Measurements from ENCODE around the gene NRCAM.
"Not testable (repeated sequence)": the region's sequence is repeated elsewhere in the genome, so short reads cannot be mapped to it uniquely, and the experiment has no call there.

The NRCAM gene

GRCh38 chr7:108455998-108456677, at the start of gene NRCAM:
Gene NRCAM, minus strand, starts transcription at chr7:108456436. Its CDS starts 216,372 bp downstream, at chr7:108240064.
- H3K36me3 Mint-ChIP-seq (ENCODE audit: low read depth): peaks cover 2% of the 10 kb centered on the region
- H3K4me1 Mint-ChIP-seq (ENCODE audit: low read depth): peaks cover 7% of the 10 kb centered on the region
- H3K9me3 Mint-ChIP-seq: no peaks in the 10 kb centered on the region
- peaks cover 75% of the 10 kb centered on the region for H3K27me3 Mint-ChIP-seq (ENCODE audit: low read depth)
- H3K27ac Mint-ChIP-seq: no peak within 1 kb of the TSS
- DNase-seq (ENCODE audit: low spot score): peak; percentile 24
- peak within 1 kb of the TSS; percentile 54 for H3K4me3 Mint-ChIP-seq

- H3K9me3 Mint-ChIP-seq; H3K27ac Mint-ChIP-seq; H3K27me3 Mint-ChIP-seq (ENCODE audit: low read depth); DNase-seq (ENCODE audit: low spot score); H3K4me1 Mint-ChIP-seq (ENCODE audit: low read depth); H3K4me3 Mint-ChIP-seq: not testable (repeated sequence)
- H3K36me3 Mint-ChIP-seq (ENCODE audit: low read depth): peaks cover 22% of the 10 kb centered on the region
Observed at GRCh38 chr7:108504576-108504975, 48.3 kb upstream of the NRCAM start.

- Mint-ChIP-seq H3K27me3 (ENCODE audit: low read depth) (no peaks in the 10 kb centered on the region), H3K4me3 (no peak overlapping the region), H3K4me1 (ENCODE audit: low read depth) (no peaks in the 10 kb centered on the region), H3K9me3 (no peaks in the 10 kb centered on the region), H3K36me3 (ENCODE audit: low read depth) (peaks cover 22% of the 10 kb centered on the region), H3K27ac (no peak overlapping the region)
- DNase-seq (ENCODE audit: low spot score): no peak
Observed at GRCh38 chr7:108503112-108504026, 47.1 kb upstream of the NRCAM start.

GRCh38 chr7:108499566-108499965, 43.3 kb upstream of the NRCAM start:
- no peak for DNase-seq (ENCODE audit: low spot score)
- Mint-ChIP-seq H3K4me1 (ENCODE audit: low read depth) (no peaks in the 10 kb centered on the region), H3K27ac (no peak overlapping the region), H3K4me3 (no peak overlapping the region), H3K9me3 (no peaks in the 10 kb centered on the region), H3K36me3 (ENCODE audit: low read depth) (peaks cover 25% of the 10 kb centered on the region), H3K27me3 (ENCODE audit: low read depth) (no peaks in the 10 kb centered on the region)

GRCh38 chr7:108498481-108498880, 42.2 kb upstream of the NRCAM start:
- peaks cover 22% of the 10 kb centered on the region for H3K36me3 Mint-ChIP-seq (ENCODE audit: low read depth)

GRCh38 chr7:108497082-108497725, 41.0 kb upstream of the NRCAM start:
- DNase-seq (ENCODE audit: low spot score): peak; percentile 18
- H3K9me3 Mint-ChIP-seq: no peaks in the 10 kb centered on the region
- peaks cover 22% of the 10 kb centered on the region for H3K36me3 Mint-ChIP-seq (ENCODE audit: low read depth)
- no peak overlapping the region for H3K4me3 Mint-ChIP-seq
- no peak overlapping the region for H3K27ac Mint-ChIP-seq
- no peaks in the 10 kb centered on the region for H3K27me3 Mint-ChIP-seq (ENCODE audit: low read depth)
- H3K4me1 Mint-ChIP-seq (ENCODE audit: low read depth): no peaks in the 10 kb centered on the region

More at GRCh38 chr7:108498481-108498880, 42.2 kb upstream of the NRCAM start:
- no peak for DNase-seq (ENCODE audit: low spot score)
- Mint-ChIP-seq H3K9me3 (no peaks in the 10 kb centered on the region), H3K4me1 (ENCODE audit: low read depth) (no peaks in the 10 kb centered on the region), H3K27ac (no peak overlapping the region), H3K27me3 (ENCODE audit: low read depth) (no peaks in the 10 kb centered on the region), H3K4me3 (no peak overlapping the region)

- H3K4me1 Mint-ChIP-seq (ENCODE audit: low read depth): no peaks in the 10 kb centered on the region
- no peak overlapping the region for H3K4me3 Mint-ChIP-seq
- H3K27me3 Mint-ChIP-seq (ENCODE audit: low read depth): no peaks in the 10 kb centered on the region
- H3K9me3 Mint-ChIP-seq: no peaks in the 10 kb centered on the region
- H3K36me3 Mint-ChIP-seq (ENCODE audit: low read depth): peaks cover 13% of the 10 kb centered on the region
- H3K27ac Mint-ChIP-seq: no peak overlapping the region
- DNase-seq (ENCODE audit: low spot score): no peak
Observed at GRCh38 chr7:108492742-108493141, 36.5 kb upstream of the NRCAM start.

- no peak for DNase-seq (ENCODE audit: low spot score)
- Mint-ChIP-seq H3K27ac (no peak overlapping the region), H3K4me1 (ENCODE audit: low read depth) (no peaks in the 10 kb centered on the region), H3K27me3 (ENCODE audit: low read depth) (no peaks in the 10 kb centered on the region), H3K4me3 (no peak overlapping the region), H3K36me3 (ENCODE audit: low read depth) (peaks cover 8% of the 10 kb centered on the region), H3K9me3 (no peaks in the 10 kb centered on the region)
Observed at GRCh38 chr7:108488768-108489538, 32.7 kb upstream of the NRCAM start.

GRCh38 chr7:108487646-108488045, 31.4 kb upstream of the NRCAM start:
- Mint-ChIP-seq H3K4me3 (no peak overlapping the region), H3K9me3 (no peaks in the 10 kb centered on the region), H3K27me3 (ENCODE audit: low read depth) (no peaks in the 10 kb centered on the region), H3K4me1 (ENCODE audit: low read depth) (no peaks in the 10 kb centered on the region), H3K36me3 (ENCODE audit: low read depth) (peaks cover 4% of the 10 kb centered on the region), H3K27ac (no peak overlapping the region)
- DNase-seq (ENCODE audit: low spot score): no peak

GRCh38 chr7:108486291-108486966, 30.2 kb upstream of the NRCAM start:
- Mint-ChIP-seq H3K27me3 (ENCODE audit: low read depth) (no peaks in the 10 kb centered on the region), H3K36me3 (ENCODE audit: low read depth) (peaks cover 4% of the 10 kb centered on the region)

GRCh38 chr7:108484137-108484536, 27.9 kb upstream of the NRCAM start:
- no peak for DNase-seq (ENCODE audit: low spot score)
- Mint-ChIP-seq H3K9me3 (no peaks in the 10 kb centered on the region), H3K27ac (no peak overlapping the region), H3K4me3 (no peak overlapping the region), H3K4me1 (ENCODE audit: low read depth) (no peaks in the 10 kb centered on the region), H3K36me3 (ENCODE audit: low read depth) (peaks cover 4% of the 10 kb centered on the region), H3K27me3 (ENCODE audit: low read depth) (no peaks in the 10 kb centered on the region)

More at GRCh38 chr7:108486291-108486966, 30.2 kb upstream of the NRCAM start:
- Mint-ChIP-seq H3K9me3 (no peaks in the 10 kb centered on the region), H3K4me1 (ENCODE audit: low read depth) (no peaks in the 10 kb centered on the region), H3K27ac (no peak overlapping the region), H3K4me3 (no peak overlapping the region)
- DNase-seq (ENCODE audit: low spot score): no peak

- Mint-ChIP-seq H3K9me3 (no peaks in the 10 kb centered on the region), H3K36me3 (ENCODE audit: low read depth) (peaks cover 18% of the 10 kb centered on the region), H3K27me3 (ENCODE audit: low read depth) (no peaks in the 10 kb centered on the region), H3K27ac (no peak overlapping the region), H3K4me3 (no peak overlapping the region), H3K4me1 (ENCODE audit: low read depth) (no peaks in the 10 kb centered on the region)
- DNase-seq (ENCODE audit: low spot score): no peak
Observed at GRCh38 chr7:108480311-108480710, 24.1 kb upstream of the NRCAM start.

GRCh38 chr7:108479751-108480150, 23.5 kb upstream of the NRCAM start:
- no peaks in the 10 kb centered on the region for H3K9me3 Mint-ChIP-seq
- H3K27ac Mint-ChIP-seq: no peak overlapping the region
- peaks cover 19% of the 10 kb centered on the region for H3K36me3 Mint-ChIP-seq (ENCODE audit: low read depth)
- DNase-seq (ENCODE audit: low spot score): no peak
- H3K4me3 Mint-ChIP-seq: no peak overlapping the region
- H3K4me1 Mint-ChIP-seq (ENCODE audit: low read depth): no peaks in the 10 kb centered on the region
- H3K27me3 Mint-ChIP-seq (ENCODE audit: low read depth): no peaks in the 10 kb centered on the region
